Measurements from ENCODE around the gene TM9SF2.
A peak's percentile ranks its signal among the peaks of the same experiment; 100 is the strongest.

The TM9SF2 gene

GRCh38 chr13:99580500-99581268 lies 79.4 kb downstream of the TM9SF2 start:
- DNase-seq = no peak

GRCh38 chr13:99582511-99582910 lies 81.2 kb downstream of the TM9SF2 start:
- no peak for DNase-seq

- DNase-seq = no peak
Measured at GRCh38 chr13:99585609-99586008, 84.3 kb downstream of the TM9SF2 start.

GRCh38 chr13:99587021-99587420 lies 85.7 kb downstream of the TM9SF2 start:
- no peak for DNase-seq

- DNase-seq = no peak
Measured at GRCh38 chr13:99587893-99588606, 86.8 kb downstream of the TM9SF2 start.

GRCh38 chr13:99589575-99589974 lies 88.3 kb downstream of the TM9SF2 start:
- no peak for DNase-seq

GRCh38 chr13:99590519-99591011 lies 89.3 kb downstream of the TM9SF2 start:
- DNase-seq = no peak

GRCh38 chr13:99596180-99596579 lies 94.9 kb downstream of the TM9SF2 start:
- no peak for DNase-seq

GRCh38 chr13:99600318-99600717 lies 99.0 kb downstream of the TM9SF2 start:
- DNase-seq = no peak

GRCh38 chr13:99601535-99601934 lies 100.3 kb downstream of the TM9SF2 start:
- DNase-seq = no peak

GRCh38 chr13:99604636-99605035 lies 103.4 kb downstream of the TM9SF2 start:
- DNase-seq = no peak

- peak; percentile 24 to 35 for DNase-seq
Measured at GRCh38 chr13:99605420-99606323, 104.4 kb downstream of the TM9SF2 start.

- DNase-seq = peak; percentile 82 to 91
Measured at GRCh38 chr13:99606324-99607066, 105.2 kb downstream of the TM9SF2 start, which contains the start of gene CLYBL. TSS of gene CLYBL (plus strand) at chr13:99606690.

- DNase-seq = no peak
Measured at GRCh38 chr13:99608345-99608744, 107.1 kb downstream of the TM9SF2 start.

GRCh38 chr13:99610702-99611289 lies 109.5 kb downstream of the TM9SF2 start:
- no peak for DNase-seq
